Islet of Langerhans (tissue), 1 donor: ENCODE measurements around the gene GADD45A.

ENCODE experiments used
- FAIRE-seq: peaks from one replicate; lab custom pipeline; 2011; peaks lifted over from hg19 to GRCh38; lab: Jason Lieb, UNC

Gene GADD45A

DNA sequence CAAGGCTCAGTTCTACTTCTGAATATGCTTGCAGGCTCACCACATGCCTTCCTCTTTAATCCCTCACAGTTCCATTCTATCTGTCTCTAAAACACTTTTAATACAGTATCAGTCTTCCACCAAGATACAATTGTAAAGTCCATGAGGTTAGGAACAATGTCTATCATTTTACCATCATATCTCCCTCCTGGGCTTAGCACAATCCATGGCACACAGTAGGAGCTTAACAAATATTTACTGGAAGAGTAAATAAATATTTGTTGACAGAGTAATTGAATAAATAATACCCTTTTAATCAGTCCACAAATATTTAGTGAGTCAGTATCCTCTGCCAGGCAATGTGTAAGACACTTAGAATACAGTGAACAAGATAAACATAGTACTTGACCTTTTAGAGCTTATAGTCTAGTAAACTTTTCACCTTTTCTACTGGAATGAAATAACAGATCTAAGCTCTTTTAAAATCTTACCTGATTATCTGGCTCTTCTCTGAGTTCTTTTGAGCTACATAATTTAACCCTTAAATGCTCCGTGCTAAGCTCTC is 12.7 kb upstream of the GADD45A start:
- FAIRE-seq: no peak

DNA sequence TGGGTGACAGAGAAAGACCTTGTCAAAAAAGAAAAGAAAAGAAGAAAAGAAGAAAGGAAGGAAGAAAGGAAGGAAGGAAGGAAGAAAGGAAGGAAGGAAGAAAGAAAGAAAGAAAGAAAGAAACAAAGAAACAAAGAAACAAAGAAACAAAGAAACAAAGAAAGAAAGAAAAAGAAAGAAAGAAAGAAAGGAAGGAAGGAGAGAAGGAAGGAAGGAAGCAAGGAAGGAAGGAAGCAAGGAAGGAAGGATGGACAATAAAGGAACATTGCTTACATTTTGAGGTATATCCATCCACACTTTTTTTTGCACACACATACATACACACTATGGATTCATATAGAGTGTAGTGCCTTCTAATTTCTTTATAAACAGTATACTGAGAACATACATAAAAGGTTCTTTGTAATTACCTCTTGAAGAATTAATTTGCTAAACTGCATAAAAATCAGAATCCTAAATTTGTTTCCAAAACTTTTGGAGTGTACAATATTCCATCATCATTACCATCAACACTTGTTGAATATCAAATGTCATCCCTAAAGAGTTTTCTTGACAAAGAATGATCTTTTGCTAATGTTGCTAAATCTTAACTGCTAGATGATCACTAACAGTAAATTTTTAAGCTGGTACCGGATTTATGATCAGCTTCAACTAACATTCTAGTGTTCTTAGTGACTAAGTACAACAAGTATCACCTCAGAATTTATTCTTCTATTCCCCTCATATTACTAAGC is 11.4 kb upstream of the GADD45A start:
- FAIRE-seq: no peak

- FAIRE-seq: no peak
These were observed 10.6 kb upstream of the GADD45A start for GRCh38 chr1:67674260-67675011.

- no peak for FAIRE-seq
These were observed 9.2 kb upstream of the GADD45A start for GRCh38 chr1:67675800-67676199.

GRCh38 chr1:67676287-67676686 is 8.7 kb upstream of the GADD45A start:
- no peak for FAIRE-seq

GRCh38 chr1:67676946-67677345 is 8.1 kb upstream of the GADD45A start:
- FAIRE-seq: no peak

DNA sequence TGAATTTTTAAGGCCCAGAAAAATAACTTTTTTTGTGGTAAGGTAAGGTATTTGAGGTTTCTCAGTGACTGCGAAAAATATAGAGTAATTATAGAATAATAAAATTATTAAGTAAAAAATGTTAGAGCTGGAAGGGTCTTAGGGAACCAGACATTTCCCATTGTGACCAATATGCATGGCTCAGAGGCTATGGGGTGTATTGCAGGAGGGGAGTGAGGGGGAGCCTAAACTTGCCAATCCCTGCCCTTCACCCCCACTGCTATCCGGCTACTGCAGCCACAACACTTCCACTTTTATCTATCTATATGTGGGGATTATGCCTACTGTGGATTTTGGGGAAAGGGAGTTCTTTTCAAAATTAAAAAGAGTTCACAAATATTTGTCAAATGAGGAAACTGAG is 7.6 kb upstream of the GADD45A start:
- FAIRE-seq: no peak

- FAIRE-seq: no peak
These were observed 7.1 kb upstream of the GADD45A start for GRCh38 chr1:67677930-67678329.

DNA sequence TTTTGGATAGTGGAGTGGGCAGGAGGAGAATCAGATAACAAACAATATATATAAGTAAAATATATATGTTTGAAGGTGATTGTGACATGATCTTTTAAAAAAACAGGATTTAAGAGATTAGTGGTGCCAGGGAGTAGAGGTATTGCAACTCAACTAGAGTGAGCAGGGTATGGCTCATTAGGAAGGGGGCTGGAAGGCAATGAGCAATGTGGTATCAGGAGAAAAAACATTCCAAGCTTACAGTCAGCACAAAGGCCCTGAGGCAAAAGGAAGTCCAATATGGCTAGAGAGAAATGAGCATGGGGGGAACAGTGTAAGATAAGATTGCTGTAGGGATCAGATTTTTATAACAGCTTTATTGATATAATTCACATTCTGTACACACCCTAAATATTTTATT is 5.3 kb upstream of the GADD45A start:
- FAIRE-seq: no peak

DNA sequence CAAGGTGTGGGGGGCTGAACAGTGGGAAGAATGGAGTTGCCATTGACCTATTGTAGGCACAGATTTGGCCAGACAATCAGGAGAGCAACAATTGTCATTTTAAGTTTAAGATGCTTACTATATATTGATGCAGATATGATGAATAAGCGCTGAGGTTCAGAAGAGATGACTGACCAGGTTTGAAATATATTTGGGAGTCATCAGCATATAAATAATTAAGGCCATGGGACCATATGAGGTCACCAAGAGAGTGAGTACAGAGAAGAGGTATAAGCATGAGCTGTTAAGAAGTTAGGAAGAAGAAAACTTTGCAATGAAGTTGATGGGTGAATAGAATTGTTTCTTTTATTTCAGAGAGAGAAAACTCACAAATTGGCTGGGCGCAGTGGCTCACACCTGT is 4.5 kb upstream of the GADD45A start:
- no peak for FAIRE-seq

- no peak for FAIRE-seq
These were observed 2.3 kb upstream of the GADD45A start for GRCh38 chr1:67682659-67683197.

- no peak for FAIRE-seq
These were observed 1.7 kb upstream of the GADD45A start for GRCh38 chr1:67683316-67683715.

GRCh38 chr1:67683766-67684525 is 1.1 kb upstream of the GADD45A start:
- no peak for FAIRE-seq

GRCh38 chr1:67684526-67685066 is 405 bp upstream of the GADD45A start:
- no peak for FAIRE-seq

GRCh38 chr1:67685558-67686266 is 711 bp downstream of the GADD45A start:
- FAIRE-seq: no peak

- FAIRE-seq: peak; percentile 96
These were observed 1.5 kb downstream of the GADD45A start for GRCh38 chr1:67686267-67687197.

- FAIRE-seq: no peak
These were observed 2.2 kb downstream of the GADD45A start for GRCh38 chr1:67687198-67687545.

- no peak for FAIRE-seq
These were observed 2.6 kb downstream of the GADD45A start for GRCh38 chr1:67687649-67688048.

DNA sequence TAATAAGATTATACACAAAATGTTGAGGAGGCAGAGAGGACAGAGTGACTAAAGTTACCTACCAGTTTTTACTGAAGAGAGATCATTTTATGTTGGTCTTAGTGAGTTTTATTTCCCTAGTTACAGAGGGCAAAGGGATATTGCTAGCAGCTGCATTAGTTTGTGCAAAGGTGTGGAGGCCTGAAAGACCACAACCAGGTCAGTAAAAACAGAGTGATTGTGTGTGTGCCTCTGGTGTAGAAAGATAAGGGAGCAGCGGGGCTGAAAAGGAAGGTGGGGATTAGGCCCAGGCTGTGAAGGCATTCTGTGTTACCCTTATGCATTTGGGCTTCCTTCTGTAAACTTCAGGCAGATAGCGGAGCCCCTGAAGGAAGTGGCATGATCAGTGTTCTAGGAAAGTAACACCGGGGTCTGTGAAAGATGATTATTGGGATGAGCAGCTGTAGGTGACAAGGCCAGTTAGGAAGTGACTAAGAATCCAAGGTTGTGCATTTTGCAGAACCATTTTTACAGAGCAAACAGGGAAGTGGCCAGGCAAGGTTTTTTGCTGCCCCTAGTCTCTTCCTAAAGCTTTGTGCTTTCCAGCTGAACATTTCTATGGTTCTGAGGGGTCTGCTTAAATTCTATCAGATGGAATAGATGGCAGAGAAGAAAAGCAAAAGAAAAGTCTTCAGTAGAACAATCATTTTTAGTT is 3.7 kb downstream of the GADD45A start:
- no peak for FAIRE-seq
